ENCODE data around the gene EID2B.

DNA sequence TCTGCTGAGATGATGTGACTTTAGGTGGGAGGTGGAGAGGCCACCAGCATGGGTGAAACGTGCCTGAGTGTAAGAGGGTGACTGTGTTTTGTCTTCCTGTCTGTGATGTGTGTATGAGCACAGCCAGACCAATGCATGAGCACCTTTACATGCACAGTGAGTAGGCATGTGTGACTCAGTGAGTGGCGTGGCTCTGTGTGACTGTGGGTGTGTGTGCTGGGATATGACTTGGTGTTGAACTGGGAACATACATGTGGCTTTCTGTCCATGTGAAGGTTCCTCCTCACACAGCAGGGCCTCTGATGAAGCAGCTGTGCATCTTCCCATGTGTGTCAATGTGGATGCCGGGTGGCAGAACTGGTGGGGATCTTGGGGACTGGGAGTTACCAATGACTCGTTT is 49.8 kb upstream of the EID2B start:
- no peak for TF ChIP-seq CTCF (conservative IDR thresholded peaks at IDR 0.05)
- TF ChIP-seq EZH2 (IDR thresholded peaks at IDR 0.05; ENCODE audit: low read depth): no peak
